GM19324 (cell line): ENCODE data around the gene GJB3.
"Not testable (repeated sequence)": the region's sequence is repeated elsewhere in the genome, so short reads cannot be mapped to it uniquely, and the experiment has no call there.

Experiments
- ATAC-seq: cut with Tn5 transposase; IDR thresholded peaks from one replicate; pipeline ENCODE4 v1.9.1; 2021; ENCODE audit warnings: mild to moderate bottlenecking, moderate library complexity; ENCODE audit not compliant: unreplicated experiment, low FRiP score

The GJB3 gene

GRCh38 chr1:34759503-34760357 lies 21.3 kb upstream of the GJB3 start, which contains the start of gene GJB4:
TSS of gene GJB4 (plus strand) at chr1:34759740. CDS start at chr1:34761255, 1,515 bp downstream.
- ATAC-seq, result no peak

- no peak for ATAC-seq
These were observed 19.7 kb upstream of the GJB3 start for GRCh38 chr1:34761176-34761761.

- ATAC-seq, result no peak
These were observed 19.2 kb upstream of the GJB3 start for GRCh38 chr1:34761776-34762307.

GRCh38 chr1:34762474-34763141 lies 18.4 kb upstream of the GJB3 start:
- ATAC-seq, result no peak

- ATAC-seq, result no peak
These were observed 17.8 kb upstream of the GJB3 start for GRCh38 chr1:34763142-34763781.

GRCh38 chr1:34768856-34769255 lies 12.2 kb upstream of the GJB3 start:
- ATAC-seq, result no peak

- no peak for ATAC-seq
These were observed 10.0 kb upstream of the GJB3 start for GRCh38 chr1:34770891-34771504.

GRCh38 chr1:34771573-34772371 lies 9.2 kb upstream of the GJB3 start:
- no peak for ATAC-seq

- not testable (repeated sequence) for ATAC-seq
These were observed 7.9 kb upstream of the GJB3 start for GRCh38 chr1:34773114-34773513.

GRCh38 chr1:34774957-34775356 lies 6.1 kb upstream of the GJB3 start:
- ATAC-seq, result no peak

- no peak for ATAC-seq
These were observed 4.1 kb upstream of the GJB3 start for GRCh38 chr1:34776911-34777310.

GRCh38 chr1:34777519-34778321 lies 3.3 kb upstream of the GJB3 start:
- no peak for ATAC-seq

- no peak for ATAC-seq
These were observed 2.6 kb upstream of the GJB3 start for GRCh38 chr1:34778381-34778780.

GRCh38 chr1:34779005-34779404 lies 2.0 kb upstream of the GJB3 start:
- ATAC-seq, result no peak

GRCh38 chr1:34779526-34779925 lies 1.5 kb upstream of the GJB3 start:
- no peak for ATAC-seq

GRCh38 chr1:34779962-34780361 lies 1.1 kb upstream of the GJB3 start:
- no peak for ATAC-seq

GRCh38 chr1:34780528-34780927 lies 486 bp upstream of the GJB3 start:
- ATAC-seq, result no peak

GRCh38 chr1:34781844-34782391 lies 904 bp downstream of the GJB3 start:
- no peak for ATAC-seq
